Renal cortex interstitium (tissue), 15 donors: Measurements from ENCODE around the gene ZNF418. TPM values are rescaled to one million over a fixed set of nuclear protein-coding genes. Genes with fewer than 3 reads are reported as not detected.
A peak's percentile ranks its signal among the peaks of the same experiment; 100 is the strongest.

ENCODE experiments used
- DNase-seq, 11 donors: peaks; one replicate each; pipeline ENCODE4 v3.0.0-alpha.2; 2013; ENCODE audit warnings: low read depth in 9 of 11, low spot score in 4 of 11; ENCODE audit errors: extremely low read depth in 1 of 11
- long read RNA-seq, 16 experiments: transcript quantifications; one replicate each; lab custom pipeline, GENCODE V29; 2026
- polyA plus RNA-seq, 3 donors: library from polyadenylated mRNA; unstranded; fragments of 120-200 nt; gene quantifications; one replicate each; pipeline ENCODE4 v1.2.1, GENCODE V29; 2013; ENCODE audit not compliant: insufficient read length in 3 of 3

ZNF418 gene
- 10 to 100 TPM; 21.9 to 32.8 (median 25.7) TPM for polyA plus RNA-seq
- long read RNA-seq, donor 1, partial matches to known transcripts = 0 of 2 reads
- long read RNA-seq, donor 1, other reads (novel, unspliced or antisense) = 0 of 2 reads
- long read RNA-seq, donor 2 = 0 reads
- long read RNA-seq, donor 3, partial matches to known transcripts = 0 of 1 reads
- long read RNA-seq, donor 3, other reads (novel, unspliced or antisense) = 0 of 1 reads
- long read RNA-seq, donor 4, partial matches to known transcripts = 0 of 1 reads
- long read RNA-seq, donor 4, other reads (novel, unspliced or antisense) = 0 of 1 reads
- long read RNA-seq, donor 5, partial matches to known transcripts = 0 of 2 reads
- long read RNA-seq, donor 5, other reads (novel, unspliced or antisense) = 0 of 2 reads
- long read RNA-seq, donor 6 = 0 reads
- long read RNA-seq, donor 7 = 0 reads
- long read RNA-seq, donor 8 = 0 reads
- long read RNA-seq, donor 9, partial matches to known transcripts = 0 of 1 reads
- long read RNA-seq, donor 9, other reads (novel, unspliced or antisense) = 0 of 1 reads
- long read RNA-seq, donor 10 = 0 reads
- long read RNA-seq, donor 11 = 0 reads
- long read RNA-seq, donor 12 = 0 reads
- long read RNA-seq, donor 13 = 0 reads
- long read RNA-seq, donor 14 = 0 reads
- long read RNA-seq, donor 15 = 0 reads
- long read RNA-seq, donor 16, partial matches to known transcripts = 9 of 10 reads
- long read RNA-seq, donor 16, other reads (novel, unspliced or antisense) = 0 of 10 reads

DNA sequence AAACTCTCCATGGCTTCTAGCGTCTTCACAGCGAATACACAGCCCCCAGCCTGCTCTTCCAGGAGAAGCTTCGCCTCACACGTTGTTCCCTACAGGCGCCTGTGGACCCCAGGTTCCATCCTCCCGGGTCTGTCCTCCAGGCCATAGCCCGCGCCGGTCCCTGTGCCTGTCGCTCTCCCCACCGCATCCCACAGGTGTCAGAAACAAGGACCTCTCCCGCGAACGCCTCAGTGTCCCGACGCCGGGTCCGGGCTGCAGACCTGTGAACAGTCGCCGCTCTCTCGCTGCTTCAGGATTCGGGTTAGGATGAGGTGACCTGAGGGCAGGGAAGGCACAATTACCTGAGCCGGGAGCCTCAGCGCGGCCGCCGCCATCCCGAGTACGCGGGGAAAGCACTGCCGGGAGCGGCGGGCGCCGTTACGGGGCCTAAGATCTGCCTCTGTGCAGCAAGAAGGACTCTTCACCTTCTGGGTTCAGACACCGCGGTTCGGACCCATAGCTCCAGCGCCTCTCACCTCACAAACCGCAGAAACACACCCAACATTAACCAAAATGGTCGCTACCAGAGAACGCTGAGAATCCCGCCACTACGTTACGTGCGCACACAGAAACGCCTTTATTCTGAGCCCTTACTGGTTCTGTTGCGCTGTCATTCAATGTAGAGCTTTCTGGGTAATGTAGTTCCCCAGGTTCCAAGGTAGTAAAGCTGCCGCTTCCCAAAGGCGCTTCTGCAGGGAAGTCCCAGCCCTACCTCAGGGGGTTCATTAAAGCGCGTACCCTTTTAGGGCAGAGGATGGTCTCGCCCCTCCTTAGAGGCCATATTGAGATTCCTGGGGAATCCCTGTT, at the start of gene ZNF418:
TSS of gene ZNF418 (minus strand) at position 583 of the 846 bp plus-strand sequence. CDS start 1,580 bp downstream, outside the sequence.
- peak; percentile 62 to 90 (median 77) for DNase-seq

DNA sequence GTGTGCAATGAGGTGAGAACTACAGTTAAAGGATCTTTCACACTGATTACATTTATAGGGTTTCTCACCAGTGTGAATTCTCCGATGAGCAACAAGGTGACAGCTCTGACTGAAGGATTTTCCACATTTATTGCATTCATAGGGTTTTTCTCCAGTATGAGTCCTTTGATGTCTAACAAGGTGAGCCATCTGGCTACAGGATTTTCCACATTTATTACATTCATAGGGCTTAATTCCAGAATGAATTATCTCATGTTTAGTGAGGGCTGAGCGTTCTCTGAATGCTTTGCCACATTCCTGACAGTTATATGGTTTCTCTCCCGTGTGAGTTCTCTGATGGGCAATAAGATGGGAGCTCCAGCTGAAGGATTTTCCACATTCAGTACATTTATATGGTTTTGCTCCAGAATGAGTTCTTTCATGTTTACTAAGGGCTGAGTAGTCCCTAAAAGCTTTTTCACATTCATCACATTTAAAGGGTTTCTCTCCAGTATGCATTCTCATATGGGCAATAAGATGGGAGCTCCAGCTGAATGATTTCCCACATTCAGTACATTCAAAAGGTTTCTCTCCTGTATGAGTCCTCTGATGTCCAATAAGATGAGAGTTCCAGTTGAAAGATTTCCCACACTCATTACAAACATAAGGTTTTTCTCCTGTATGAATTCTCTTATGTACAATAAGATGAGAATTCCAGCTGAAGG, 43.5 kb upstream of the ZNF418 start:
- no peak for DNase-seq

DNA sequence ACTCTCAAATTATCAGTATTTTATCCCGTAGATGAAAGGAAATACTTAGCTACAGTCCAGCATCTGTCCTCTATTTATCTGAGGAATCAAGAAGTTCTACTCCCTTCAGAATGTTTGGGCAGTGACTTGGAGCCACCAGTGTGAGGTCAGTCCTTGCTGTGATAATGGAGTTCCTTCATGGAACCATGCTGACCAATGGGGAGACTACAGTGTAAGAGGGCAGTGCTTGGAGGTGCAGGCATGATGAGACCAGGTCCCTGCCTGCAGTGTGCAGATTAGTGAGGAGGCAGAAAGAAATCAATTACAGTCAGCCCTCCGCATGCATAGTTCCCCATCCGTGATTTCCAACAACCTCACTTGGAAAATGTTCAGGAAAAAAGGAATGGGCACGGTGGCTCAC, 39.2 kb upstream of the ZNF418 start, which contains the start of gene C19orf18:
TSS of gene C19orf18 (minus strand) at position 101 of the 400 bp plus-strand sequence. CDS start 102 bp downstream, outside the sequence.
- DNase-seq = no peak

- DNase-seq = no peak
These were observed 29.6 kb upstream of the ZNF418 start for GRCh38 chr19:57964761-57965160.

- no peak for DNase-seq
These were observed 26.6 kb upstream of the ZNF418 start for GRCh38 chr19:57961785-57962184.

DNA sequence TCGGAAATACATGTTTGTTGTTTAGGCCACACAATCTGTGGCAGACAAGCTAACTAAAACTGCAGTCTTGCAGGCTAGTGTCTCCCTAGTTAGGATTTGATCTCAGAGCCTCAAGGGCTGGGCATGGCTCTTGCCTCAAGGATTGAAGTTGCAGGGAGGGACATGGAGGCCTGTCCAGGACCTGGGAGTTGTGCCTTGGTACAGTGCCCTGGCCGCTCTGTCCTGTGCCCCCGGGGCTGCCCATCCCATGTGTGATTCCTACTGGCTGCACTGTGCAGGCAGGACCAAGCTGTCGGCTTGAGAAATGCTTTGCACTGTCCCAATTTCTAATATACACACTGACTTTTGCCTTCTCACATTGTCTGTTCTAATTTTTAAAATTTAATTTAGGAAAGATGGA, 19.8 kb upstream of the ZNF418 start:
- DNase-seq = no peak

GRCh38 chr19:57949702-57950101, 14.5 kb upstream of the ZNF418 start:
- no peak for DNase-seq

- no peak for DNase-seq
These were observed 14.1 kb upstream of the ZNF418 start for GRCh38 chr19:57949296-57949695.

- DNase-seq = peak; percentile 89 to 97 (median 93)
These were observed 12.4 kb upstream of the ZNF418 start, which contains the start of gene ZNF256 for GRCh38 chr19:57947419-57948134. Gene ZNF256, minus strand, starts transcription at chr19:57947706. Its CDS starts 232 bp downstream, at chr19:57947474.

DNA sequence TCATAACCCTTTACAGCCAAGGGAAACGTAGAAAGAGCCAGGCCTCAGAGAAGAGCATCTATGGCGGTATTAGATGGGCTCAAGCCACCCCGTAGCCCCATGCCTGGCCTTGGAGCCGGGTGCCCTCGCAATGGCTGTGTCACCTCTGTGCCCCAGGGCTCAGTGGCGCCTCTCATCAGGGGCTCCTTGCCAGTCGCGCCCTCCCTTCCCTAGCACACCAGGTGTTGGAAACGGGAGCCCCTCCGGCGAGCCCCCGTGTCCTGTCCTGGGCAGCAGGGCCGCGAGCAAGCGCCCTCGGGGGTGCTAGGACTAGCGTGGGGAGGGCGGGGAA, 11.9 kb upstream of the ZNF418 start:
- no peak for DNase-seq

- no peak for DNase-seq
These were observed 11.1 kb upstream of the ZNF418 start for GRCh38 chr19:57946316-57946715.

DNA sequence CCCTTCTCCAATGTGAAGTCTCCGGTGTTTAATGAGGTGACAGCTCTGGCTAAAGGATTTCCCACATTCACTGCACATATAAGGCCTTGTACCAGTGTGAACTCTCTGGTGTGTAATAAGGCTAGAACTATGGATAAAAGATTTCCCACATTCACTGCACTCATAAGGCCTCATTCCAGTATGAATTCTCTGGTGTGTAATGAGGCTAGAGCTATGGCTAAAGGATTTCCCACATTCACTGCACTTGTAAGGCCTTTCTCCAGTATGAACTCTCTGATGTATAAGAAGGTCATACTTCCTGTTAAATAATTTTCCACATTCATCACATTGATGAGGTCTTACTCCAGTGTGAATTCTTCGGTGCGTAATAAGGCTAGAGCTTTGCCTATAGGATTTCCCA, 6.4 kb upstream of the ZNF418 start:
- DNase-seq = no peak

DNA sequence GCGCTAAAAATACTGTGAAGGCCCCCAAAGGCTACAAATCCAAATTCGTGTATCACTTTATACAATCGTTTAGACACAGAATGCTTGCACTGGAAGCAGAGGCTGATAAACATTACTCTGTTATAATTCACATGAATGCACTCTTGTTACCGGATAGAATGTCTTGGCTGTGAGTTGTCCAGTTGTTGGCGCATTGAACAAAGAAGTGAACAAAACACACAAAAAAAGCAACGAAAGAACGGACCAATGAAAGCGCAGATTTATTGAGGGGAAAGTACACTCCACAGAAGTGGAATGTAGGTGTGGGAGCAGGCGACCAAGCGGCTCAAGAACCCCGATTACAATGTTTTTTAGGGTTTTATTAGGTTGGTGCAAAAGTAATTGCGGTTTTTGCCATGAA, 529 bp upstream of the ZNF418 start:
- DNase-seq = no peak

DNA sequence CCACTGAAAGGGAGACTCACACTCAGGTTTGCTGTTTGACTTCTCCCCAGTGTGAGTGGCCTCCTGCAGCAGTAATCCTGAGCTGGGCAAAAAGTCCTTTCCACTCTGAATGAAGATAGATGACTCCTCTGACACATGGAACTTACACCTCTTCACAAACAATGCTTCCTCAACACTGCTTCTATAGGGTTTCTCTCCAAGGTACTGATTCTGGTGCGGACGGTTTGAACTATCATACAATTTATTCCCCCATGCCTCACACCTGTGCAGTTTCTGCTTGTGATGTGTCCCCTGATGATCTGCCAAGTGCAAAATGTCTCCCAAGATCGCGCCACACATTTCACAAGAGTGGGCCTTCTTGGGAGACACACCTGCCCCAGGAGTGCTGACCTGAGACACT, 7.6 kb downstream of the ZNF418 start:
- no peak for DNase-seq

GRCh38 chr19:57916168-57916995, 18.8 kb downstream of the ZNF418 start, which contains the start of gene ZNF417:
Gene ZNF417, minus strand, starts transcription at chr19:57916592. Its CDS starts 181 bp downstream, at chr19:57916411.
- peak; percentile 85 to 95 (median 91) for DNase-seq

GRCh38 chr19:57914531-57914930, 20.7 kb downstream of the ZNF418 start:
- DNase-seq = no peak

GRCh38 chr19:57907394-57907793, 27.8 kb downstream of the ZNF418 start:
- no peak for DNase-seq
